ENCODE data around the gene NKAIN2. TPM values are rescaled to one million over a fixed set of nuclear protein-coding genes. Genes with fewer than 3 reads are reported as not detected.

NKAIN2 gene
- total RNA-seq, 1 donor = under 0.01 TPM

- DNase-seq (ENCODE audit: low read depth) = no peak
- no peak for TF ChIP-seq CTCF (IDR thresholded peaks at IDR 0.05; ENCODE audit: insufficient read depth, low read length)
- H3K4me3 ChIP-seq (ENCODE audit: low read depth, low read length) = no peak overlapping the region
Observed at GRCh38 chr6:124027392-124027791, 223.7 kb downstream of the NKAIN2 start.

- H3K4me3 ChIP-seq (ENCODE audit: low read depth, low read length) = no peak overlapping the region
- TF ChIP-seq CTCF (IDR thresholded peaks at IDR 0.05; ENCODE audit: insufficient read depth, low read length) = no peak
- DNase-seq (ENCODE audit: low read depth) = no peak
Observed at GRCh38 chr6:124028117-124028516, 224.5 kb downstream of the NKAIN2 start.

- TF ChIP-seq CTCF (IDR thresholded peaks at IDR 0.05; ENCODE audit: insufficient read depth, low read length) = no peak
- no peak overlapping the region for H3K4me3 ChIP-seq (ENCODE audit: low read depth, low read length)
- no peak for DNase-seq (ENCODE audit: low read depth)
Observed at GRCh38 chr6:124029567-124029966, 225.9 kb downstream of the NKAIN2 start.

- no peak overlapping the region for H3K4me3 ChIP-seq (ENCODE audit: low read depth, low read length)
- TF ChIP-seq CTCF (IDR thresholded peaks at IDR 0.05; ENCODE audit: insufficient read depth, low read length) = no peak
- DNase-seq (ENCODE audit: low read depth) = no peak
Observed at GRCh38 chr6:124033501-124033900, 229.8 kb downstream of the NKAIN2 start.

GRCh38 chr6:124036384-124036783 lies 232.7 kb downstream of the NKAIN2 start:
- no peak for TF ChIP-seq CTCF (IDR thresholded peaks at IDR 0.05; ENCODE audit: insufficient read depth, low read length)
- no peak overlapping the region for H3K4me3 ChIP-seq (ENCODE audit: low read depth, low read length)
- DNase-seq (ENCODE audit: low read depth) = no peak

- no peak for DNase-seq (ENCODE audit: low read depth)
- H3K4me3 ChIP-seq (ENCODE audit: low read depth, low read length) = no peak overlapping the region
- TF ChIP-seq CTCF (IDR thresholded peaks at IDR 0.05; ENCODE audit: insufficient read depth, low read length) = no peak
Observed at GRCh38 chr6:124040655-124041054, 237.0 kb downstream of the NKAIN2 start.

- TF ChIP-seq CTCF (IDR thresholded peaks at IDR 0.05; ENCODE audit: insufficient read depth, low read length) = no peak
- DNase-seq (ENCODE audit: low read depth) = no peak
- H3K4me3 ChIP-seq (ENCODE audit: low read depth, low read length) = no peak overlapping the region
Observed at GRCh38 chr6:124052120-124052519, 248.5 kb downstream of the NKAIN2 start.

All from fibroblast of the aortic adventitia (primary cell).